ENCODE results near the gene PCSK2. TPM values are rescaled to one million over a fixed set of nuclear protein-coding genes. Genes with fewer than 3 reads are reported as not detected.

Gene PCSK2
- total and polyA plus RNA-seq, 2 of the 8 experiments (the other 6 are each of a cell fraction or from before 2014, with no cell fraction given) = 1.9 to 4.2 TPM

GRCh38 chr20:17228624-17229061 is 1.8 kb downstream of the PCSK2 start (continued):
- no peak for TF ChIP-seq CHD7 (IDR thresholded peaks at IDR 0.05; ENCODE audit: insufficient replicate concordance, low read length)
- TF ChIP-seq CBX5 (IDR thresholded peaks at IDR 0.05; ENCODE audit: low read depth, low read length) = no peak
- TF ChIP-seq CBX8 (IDR thresholded peaks at IDR 0.05; ENCODE audit: borderline replicate concordance, low read depth, low read length) = no peak
- TF ChIP-seq GTF2F1 (IDR thresholded peaks at IDR 0.05; ENCODE audit: borderline replicate concordance, low read depth, low read length) = no peak
- TF ChIP-seq YY1 (IDR thresholded peaks at IDR 0.05; ENCODE audit: low read depth, low read length) = no peak
- TF ChIP-seq MAFK (IDR thresholded peaks at IDR 0.05; ENCODE audit: low read depth, low read length) = no peak
- no peak for TF ChIP-seq SP1 (IDR thresholded peaks at IDR 0.05; ENCODE audit: low read depth, low read length)
- no peak for TF ChIP-seq RAD21 (IDR thresholded peaks at IDR 0.05 in 1 of 2, conservative IDR thresholded peaks at IDR 0.05 in 1 of 2; ENCODE audit: low read depth in 2 of 2, low read length in 2 of 2)
- TF ChIP-seq NANOG (IDR thresholded peaks at IDR 0.05; ENCODE audit: insufficient read depth, low read depth, low read length, poor library complexity, severe bottlenecking) = no peak
- TF ChIP-seq EZH2 (IDR thresholded peaks at IDR 0.05; ENCODE audit: low read depth, low read length, severe bottlenecking) = peak; percentile 24
- TF ChIP-seq EGR1 (IDR thresholded peaks at IDR 0.05; ENCODE audit: borderline replicate concordance, low read depth, low read length) = peak; percentile 96

All from H1 (cell line).